Measurements from ENCODE around the gene POLL. TPM values are rescaled to one million over a fixed set of nuclear protein-coding genes. Genes with fewer than 3 reads are reported as not detected.

Gene POLL
- total RNA-seq, 1 experiment from 2014 or later = 27.2 TPM

DNA sequence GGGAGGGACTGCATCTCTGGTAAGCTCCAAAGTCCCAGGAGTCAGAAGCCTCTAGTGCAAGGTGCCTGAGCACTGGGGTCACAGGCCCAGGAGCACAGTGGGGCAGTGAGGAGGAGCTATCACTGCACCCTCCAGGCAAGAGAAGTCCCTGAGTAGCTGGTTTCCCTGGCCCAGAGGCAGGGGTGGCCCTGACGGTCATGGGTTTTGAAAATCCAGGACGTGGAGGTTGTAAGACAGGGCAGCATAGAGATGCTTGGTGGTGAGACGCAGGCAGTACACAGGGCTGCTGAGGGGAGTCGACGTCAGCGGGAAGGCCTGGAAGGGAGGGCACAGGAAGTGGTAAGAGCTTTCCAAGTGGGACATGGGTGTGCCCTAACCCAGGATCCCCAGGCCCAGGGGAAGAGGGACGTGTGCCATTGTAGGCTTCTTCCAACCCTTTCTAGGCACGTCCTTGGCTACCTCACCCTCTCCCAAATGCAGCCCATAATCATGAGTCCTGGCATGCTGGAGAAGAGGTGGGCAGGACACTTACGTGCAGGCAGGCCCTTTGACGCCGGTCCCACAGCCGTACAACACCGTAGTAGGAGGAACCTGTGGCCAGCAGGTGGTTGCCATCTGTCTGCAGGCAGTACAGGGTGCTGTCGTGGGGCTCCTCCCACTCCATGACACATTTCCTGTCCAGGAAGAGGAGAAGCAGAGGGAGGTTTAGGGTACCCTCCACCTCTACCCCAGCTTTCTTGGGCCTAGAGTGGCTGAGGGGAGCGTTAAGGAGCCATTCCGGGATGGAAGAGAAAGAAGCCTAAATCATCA lies 23.2 kb upstream of the POLL start:
- intact Hi-C loops (cut with micrococcal nuclease; ENCODE audit: unreplicated experiment) = no loop called here
- DNase-seq (ENCODE audit: low spot score) = peak; percentile 22
- ChIA-PET POLR2A (ENCODE audit: low non-redundant PET) (no interaction called here), CTCF (no interaction called here)
- Histone ChIP-seq H3K9me3 (ENCODE audit: low read depth, low read length, poor library complexity, severe bottlenecking) (no peaks in the 10 kb centered on the region), H3K4me3 (ENCODE audit: low read depth, low read length, poor library complexity, severe bottlenecking) (no peak overlapping the region), H3K27ac (ENCODE audit: low read depth, low read length, poor library complexity, severe bottlenecking) (no peak overlapping the region), H3K27me3 (replicated peaks; ENCODE audit: insufficient read depth, low read depth, low read length, poor library complexity) (no peaks in the 10 kb centered on the region), H3K4me1 (ENCODE audit: insufficient read depth, low read length, poor library complexity, severe bottlenecking) (no peaks in the 10 kb centered on the region), H3K36me3 (ENCODE audit: insufficient read depth, low read length, poor library complexity, severe bottlenecking) (peaks cover 14% of the 10 kb centered on the region)
- BruUV-seq (replicated peaks) = no TSS peak
- no peak for TF ChIP-seq EZH2 (IDR thresholded peaks at IDR 0.05; ENCODE audit: borderline replicate concordance, low read depth, low read length, poor library complexity, severe bottlenecking)
- TF ChIP-seq, protein P1, sequence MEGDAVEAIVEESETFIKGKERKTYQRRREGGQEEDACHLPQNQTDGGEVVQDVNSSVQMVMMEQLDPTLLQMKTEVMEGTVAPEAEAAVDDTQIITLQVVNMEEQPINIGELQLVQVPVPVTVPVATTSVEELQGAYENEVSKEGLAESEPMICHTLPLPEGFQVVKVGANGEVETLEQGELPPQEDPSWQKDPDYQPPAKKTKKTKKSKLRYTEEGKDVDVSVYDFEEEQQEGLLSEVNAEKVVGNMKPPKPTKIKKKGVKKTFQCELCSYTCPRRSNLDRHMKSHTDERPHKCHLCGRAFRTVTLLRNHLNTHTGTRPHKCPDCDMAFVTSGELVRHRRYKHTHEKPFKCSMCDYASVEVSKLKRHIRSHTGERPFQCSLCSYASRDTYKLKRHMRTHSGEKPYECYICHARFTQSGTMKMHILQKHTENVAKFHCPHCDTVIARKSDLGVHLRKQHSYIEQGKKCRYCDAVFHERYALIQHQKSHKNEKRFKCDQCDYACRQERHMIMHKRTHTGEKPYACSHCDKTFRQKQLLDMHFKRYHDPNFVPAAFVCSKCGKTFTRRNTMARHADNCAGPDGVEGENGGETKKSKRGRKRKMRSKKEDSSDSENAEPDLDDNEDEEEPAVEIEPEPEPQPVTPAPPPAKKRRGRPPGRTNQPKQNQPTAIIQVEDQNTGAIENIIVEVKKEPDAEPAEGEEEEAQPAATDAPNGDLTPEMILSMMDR (conservative IDR thresholded peaks at IDR 0.05; ENCODE audit: low read depth, low read length) = no peak

DNA sequence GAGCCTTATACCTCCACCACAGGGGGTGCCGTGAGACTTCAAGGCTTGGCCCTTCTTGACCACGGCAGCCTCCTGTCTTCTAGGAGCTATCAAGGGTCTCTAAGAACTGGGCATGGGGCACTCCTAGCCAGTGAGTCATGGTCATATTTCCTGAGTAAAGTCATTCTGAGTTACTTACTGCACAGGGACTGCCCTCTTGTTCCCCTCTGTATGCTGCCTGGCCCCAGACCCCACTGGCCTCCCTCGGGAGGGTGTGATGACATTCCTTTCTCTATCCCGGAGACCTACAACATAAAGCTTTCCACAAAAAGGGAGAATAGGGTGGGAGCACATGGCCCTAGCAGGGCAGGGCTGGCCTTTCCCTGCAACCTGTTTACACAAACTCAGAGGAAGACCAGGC lies 21.4 kb upstream of the POLL start:
- Histone ChIP-seq H3K27me3 (replicated peaks; ENCODE audit: insufficient read depth, low read depth, low read length, poor library complexity) (no peaks in the 10 kb centered on the region), H3K27ac (ENCODE audit: low read depth, low read length, poor library complexity, severe bottlenecking) (no peak overlapping the region), H3K4me3 (ENCODE audit: low read depth, low read length, poor library complexity, severe bottlenecking) (no peak overlapping the region), H3K4me1 (ENCODE audit: insufficient read depth, low read length, poor library complexity, severe bottlenecking) (no peaks in the 10 kb centered on the region), H3K36me3 (ENCODE audit: insufficient read depth, low read length, poor library complexity, severe bottlenecking) (peaks cover 14% of the 10 kb centered on the region), H3K9me3 (ENCODE audit: low read depth, low read length, poor library complexity, severe bottlenecking) (no peaks in the 10 kb centered on the region)
- intact Hi-C loops (cut with micrococcal nuclease; ENCODE audit: unreplicated experiment) = no loop called here
- no peak for DNase-seq (ENCODE audit: low spot score)
- no TSS peak for BruUV-seq (replicated peaks)
- TF ChIP-seq, protein P1 (conservative IDR thresholded peaks at IDR 0.05; ENCODE audit: low read depth, low read length) = no peak
- TF ChIP-seq EZH2 (IDR thresholded peaks at IDR 0.05; ENCODE audit: borderline replicate concordance, low read depth, low read length, poor library complexity, severe bottlenecking) = no peak
- ChIA-PET CTCF (no interaction called here), POLR2A (ENCODE audit: low non-redundant PET) (no interaction called here)

DNA sequence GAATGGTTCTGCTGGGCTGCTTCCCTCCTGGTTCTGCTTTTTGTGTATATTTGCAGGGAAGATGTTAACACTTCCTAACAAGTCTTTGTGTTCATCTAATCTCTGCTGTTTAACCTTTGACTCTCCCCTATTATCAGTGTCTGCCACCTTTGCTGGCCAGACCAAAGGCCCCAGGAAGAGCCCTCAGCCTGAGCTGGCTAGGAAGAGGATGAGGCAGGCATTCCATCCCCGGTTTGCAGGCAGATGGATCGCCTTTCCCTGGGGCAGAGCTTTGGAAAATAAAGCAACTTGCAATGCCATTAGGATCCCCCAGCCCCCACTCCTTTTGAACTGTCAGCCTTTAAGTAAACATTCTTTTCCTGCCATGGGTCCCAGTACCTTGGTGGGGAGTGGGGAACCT lies 19.1 kb upstream of the POLL start:
- ChIA-PET CTCF (no interaction called here), POLR2A (ENCODE audit: low non-redundant PET) (no interaction called here)
- no peak for DNase-seq (ENCODE audit: low spot score)
- TF ChIP-seq EZH2 (IDR thresholded peaks at IDR 0.05; ENCODE audit: borderline replicate concordance, low read depth, low read length, poor library complexity, severe bottlenecking) = no peak
- TF ChIP-seq, protein P1 (conservative IDR thresholded peaks at IDR 0.05; ENCODE audit: low read depth, low read length) = no peak
- no TSS peak for BruUV-seq (replicated peaks)
- Histone ChIP-seq H3K36me3 (ENCODE audit: insufficient read depth, low read length, poor library complexity, severe bottlenecking) (peaks cover 14% of the 10 kb centered on the region), H3K9me3 (ENCODE audit: low read depth, low read length, poor library complexity, severe bottlenecking) (no peaks in the 10 kb centered on the region), H3K4me1 (ENCODE audit: insufficient read depth, low read length, poor library complexity, severe bottlenecking) (no peaks in the 10 kb centered on the region), H3K27ac (ENCODE audit: low read depth, low read length, poor library complexity, severe bottlenecking) (no peak overlapping the region), H3K4me3 (ENCODE audit: low read depth, low read length, poor library complexity, severe bottlenecking) (no peak overlapping the region), H3K27me3 (replicated peaks; ENCODE audit: insufficient read depth, low read depth, low read length, poor library complexity) (no peaks in the 10 kb centered on the region)
- intact Hi-C loops (cut with micrococcal nuclease; ENCODE audit: unreplicated experiment) = no loop called here
